Stimulated activated CD8-positive, alpha-beta memory T cell treated with anti-CD3 and anti-CD28 coated beads, Interleukin-7, amount 100 ng/mL, for 1 hour (primary cell): ENCODE measurements around the gene SLC6A5.

Experiments used
- DNase-seq, 2 donors: peaks; one replicate each; pipeline ENCODE4 v3.0.0-alpha.2; 2020; ENCODE audit warnings: low read depth in 2 of 2

SLC6A5 gene

DNA sequence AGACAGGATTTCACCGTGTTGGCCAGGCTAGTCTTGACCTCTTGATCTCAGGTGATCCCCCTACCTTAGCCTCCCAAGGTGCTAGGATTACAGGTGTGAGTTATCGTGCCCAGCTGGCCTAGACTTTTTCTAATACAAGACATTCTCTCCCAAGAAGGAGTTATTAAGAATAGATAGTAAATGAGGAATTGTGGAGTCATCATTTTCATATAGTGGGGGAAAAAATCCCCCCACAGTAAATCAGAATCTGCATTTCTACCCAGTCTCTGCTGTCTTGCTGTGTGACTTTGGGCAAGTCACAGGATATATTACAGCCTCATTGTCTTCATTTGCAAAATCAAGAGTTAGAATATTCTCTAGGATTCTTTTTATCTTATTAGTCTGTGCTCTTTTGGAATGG lies 21.6 kb downstream of the SLC6A5 start:
- no peak for DNase-seq

DNA sequence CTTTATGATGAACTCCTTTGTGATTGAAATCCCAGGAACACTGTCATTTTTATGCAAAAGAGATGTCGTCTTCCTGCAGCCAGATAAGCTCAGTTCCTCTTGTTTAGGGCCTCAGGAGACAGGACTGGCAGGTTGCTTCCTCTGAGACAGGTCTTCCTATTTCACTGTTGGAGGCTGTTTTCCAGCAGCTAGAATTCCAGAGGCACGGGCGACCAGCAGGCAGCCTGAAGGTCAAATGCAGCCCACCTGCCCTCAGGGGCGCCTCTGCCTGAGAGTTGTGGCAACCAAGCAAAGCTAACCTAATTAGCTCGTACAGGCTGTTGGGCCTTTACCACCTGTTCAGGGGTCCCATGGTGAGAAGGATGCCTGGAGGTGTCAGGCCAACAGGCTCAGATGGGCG lies 22.3 kb downstream of the SLC6A5 start:
- no peak for DNase-seq

DNA sequence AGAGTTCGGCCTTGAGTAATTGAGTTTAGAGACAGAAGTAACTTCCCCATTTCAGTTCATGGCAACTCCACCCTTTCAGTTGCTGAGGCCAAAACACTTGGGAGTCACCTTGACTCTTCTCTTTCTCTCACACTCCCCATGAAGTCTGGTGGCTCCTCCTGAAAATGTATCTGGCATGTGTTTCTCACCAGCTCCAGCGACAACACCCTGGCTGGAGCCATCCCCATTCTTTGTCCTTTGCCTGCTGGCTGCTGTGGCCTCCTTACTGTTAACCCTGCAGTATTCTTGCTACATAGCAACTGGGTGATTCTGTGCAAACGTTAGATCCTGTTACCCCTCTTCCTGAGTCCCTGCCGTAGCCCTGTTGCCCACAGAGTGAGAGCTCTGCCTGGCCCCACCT lies 23.8 kb downstream of the SLC6A5 start:
- no peak for DNase-seq

DNA sequence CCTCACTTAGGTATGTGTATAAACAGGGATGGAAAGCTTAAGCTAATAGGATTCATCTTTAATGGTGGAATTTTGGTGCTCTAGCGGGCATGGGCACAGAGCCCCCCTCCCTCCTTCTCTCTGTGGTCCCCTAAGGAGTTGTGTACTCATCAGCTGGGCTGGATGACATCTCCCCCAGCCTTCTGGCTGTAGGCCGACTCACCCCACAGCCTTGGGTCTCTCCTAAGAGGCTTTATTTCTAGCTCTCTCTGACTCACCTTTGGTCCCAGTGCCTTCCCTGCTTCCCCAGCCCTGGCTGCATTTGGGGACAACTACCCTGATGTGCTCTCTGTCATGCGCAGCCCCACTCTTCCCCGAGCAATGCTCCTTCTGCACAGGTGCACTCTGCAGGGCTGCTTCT lies 26.9 kb downstream of the SLC6A5 start:
- DNase-seq: no peak

DNA sequence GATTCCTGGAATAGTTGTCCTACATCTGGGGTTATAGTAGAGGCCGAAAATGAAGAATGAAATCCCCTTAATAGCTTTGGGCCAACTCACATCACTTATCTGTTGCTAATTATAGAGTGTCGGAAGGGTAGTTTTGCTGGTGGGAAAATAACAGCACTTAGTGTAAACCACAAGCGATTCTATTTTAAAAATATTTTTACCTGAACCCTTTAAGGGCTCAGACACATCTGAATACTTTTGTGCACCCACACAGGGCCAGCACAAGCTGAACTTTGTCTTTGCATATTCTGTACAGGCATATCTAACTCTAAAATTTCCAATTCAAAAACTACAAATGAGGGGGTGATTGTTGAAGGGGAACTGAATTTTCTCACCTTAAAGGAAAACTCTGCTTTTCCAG lies 27.6 kb downstream of the SLC6A5 start:
- no peak for DNase-seq

DNA sequence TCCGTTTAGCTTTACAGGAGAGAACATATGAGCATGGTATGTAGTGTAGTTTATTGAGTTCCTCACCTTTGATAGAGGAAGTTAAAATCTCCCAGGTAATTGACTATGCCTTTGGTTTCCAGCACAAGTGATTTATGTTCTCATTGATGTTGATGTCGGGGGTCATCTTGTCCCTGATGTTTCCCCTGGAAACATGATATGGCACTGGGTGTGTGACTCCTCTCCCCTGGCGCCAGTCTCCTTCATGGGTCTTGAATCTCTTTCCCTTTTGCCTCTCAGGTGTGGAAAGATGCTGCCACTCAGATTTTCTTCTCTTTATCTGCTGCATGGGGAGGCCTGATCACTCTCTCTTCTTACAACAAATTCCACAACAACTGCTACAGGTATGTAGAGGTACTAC lies 28.3 kb downstream of the SLC6A5 start:
- DNase-seq: no peak

DNA sequence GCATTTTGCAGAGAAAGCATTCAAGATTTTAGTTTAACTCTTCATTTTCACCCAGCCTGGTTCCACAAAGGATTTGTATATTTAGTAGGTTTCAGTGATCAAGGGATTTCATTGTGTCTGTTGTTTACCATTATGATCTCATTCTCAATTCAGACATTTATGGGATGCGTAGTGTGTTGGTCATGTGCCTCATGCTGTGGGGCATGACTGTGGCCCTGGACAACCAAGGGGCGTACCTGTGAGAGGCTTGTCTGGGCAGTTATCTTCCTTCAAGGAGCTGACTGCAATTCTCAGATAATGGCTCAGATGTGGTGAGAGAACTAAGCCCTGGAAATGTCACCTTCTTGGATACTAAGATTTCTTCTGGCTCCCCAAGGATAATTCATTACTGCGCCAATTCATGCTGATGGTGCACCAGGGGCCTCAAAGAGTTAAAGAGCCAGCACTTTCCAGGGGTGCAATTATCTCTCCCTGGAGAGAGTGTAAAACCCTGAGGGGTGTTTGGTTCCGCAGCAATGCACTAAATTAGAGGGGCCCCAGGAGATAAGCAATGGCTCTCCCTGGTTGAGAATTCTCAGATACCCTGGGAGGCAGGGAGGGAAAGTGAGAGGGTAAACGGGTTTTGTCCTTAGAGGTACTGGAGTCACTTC lies 32.2 kb downstream of the SLC6A5 start:
- DNase-seq: no peak

DNA sequence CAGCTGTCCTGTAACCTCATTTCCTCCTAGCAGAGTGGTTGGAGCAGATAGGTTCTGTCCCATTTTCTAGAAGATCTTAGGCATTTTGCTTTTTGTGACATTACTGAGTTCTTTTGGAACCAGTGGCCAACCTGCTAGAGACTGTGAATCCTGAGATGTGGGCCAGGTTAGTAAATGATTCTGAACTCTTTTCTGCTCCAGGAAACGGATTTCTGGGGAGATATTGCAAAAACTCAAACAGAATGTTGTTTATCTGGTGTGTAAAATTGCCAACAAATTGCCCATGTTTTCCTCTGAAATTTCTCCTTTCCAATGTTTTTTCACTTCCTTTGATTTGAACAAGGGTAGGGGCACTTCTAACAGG lies 32.7 kb downstream of the SLC6A5 start:
- no peak for DNase-seq

DNA sequence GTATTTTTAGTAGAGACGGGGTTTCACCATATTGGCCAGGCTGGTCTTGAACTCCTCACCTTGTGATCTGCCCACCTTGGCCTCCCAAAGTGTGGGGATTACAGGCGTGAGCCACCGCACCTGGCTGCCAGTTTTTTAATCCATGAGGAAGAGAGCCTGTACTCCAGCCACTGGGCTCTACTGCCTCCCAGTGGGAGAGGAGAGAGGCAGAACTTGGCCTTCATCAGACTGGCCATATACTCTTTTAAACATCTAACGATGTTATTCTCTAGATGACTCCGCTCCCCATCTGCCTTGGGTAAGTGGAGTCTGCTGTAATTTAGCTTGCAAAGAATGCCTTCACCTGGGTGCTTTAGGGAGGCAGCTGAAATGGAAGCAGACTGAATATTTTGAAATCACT lies 34.6 kb downstream of the SLC6A5 start:
- no peak for DNase-seq

DNA sequence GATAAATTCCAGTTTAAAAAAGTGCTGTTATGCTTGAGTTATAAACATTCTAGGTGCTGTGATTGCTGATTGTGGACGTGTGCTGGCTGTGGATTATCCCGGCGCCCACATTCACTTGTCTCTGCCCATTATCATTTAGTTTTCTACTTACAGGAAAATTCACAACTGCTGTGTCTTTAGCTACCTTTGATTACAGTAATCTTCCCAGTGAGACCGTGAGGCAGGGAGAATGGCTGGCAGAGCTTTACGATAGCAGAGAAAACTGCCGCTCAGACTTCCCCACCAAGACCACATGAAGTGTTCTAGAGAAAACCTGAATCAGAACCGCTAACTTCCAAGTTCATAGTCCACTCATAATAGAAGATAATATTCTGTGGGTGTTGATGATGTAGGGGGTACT lies 35.4 kb downstream of the SLC6A5 start:
- no peak for DNase-seq

DNA sequence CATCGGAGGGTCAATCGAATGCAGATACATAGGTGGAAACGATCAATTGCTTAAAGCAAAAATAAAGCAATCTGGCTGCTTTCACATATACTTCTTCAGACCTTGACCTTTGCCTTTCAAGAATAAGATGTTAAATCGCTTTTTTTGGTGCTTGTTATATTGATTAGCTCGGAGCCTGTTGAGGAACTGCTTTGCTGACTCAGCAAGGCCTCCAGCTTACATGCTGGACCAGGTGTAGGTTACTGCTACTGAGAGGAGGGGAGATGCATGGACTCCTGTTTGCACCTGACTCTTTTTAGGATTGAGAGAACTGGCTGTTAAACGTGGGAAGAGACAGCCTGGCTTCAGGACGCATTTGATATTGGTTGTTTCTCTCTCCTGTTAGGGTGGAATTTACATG lies 38.7 kb downstream of the SLC6A5 start:
- DNase-seq: no peak

DNA sequence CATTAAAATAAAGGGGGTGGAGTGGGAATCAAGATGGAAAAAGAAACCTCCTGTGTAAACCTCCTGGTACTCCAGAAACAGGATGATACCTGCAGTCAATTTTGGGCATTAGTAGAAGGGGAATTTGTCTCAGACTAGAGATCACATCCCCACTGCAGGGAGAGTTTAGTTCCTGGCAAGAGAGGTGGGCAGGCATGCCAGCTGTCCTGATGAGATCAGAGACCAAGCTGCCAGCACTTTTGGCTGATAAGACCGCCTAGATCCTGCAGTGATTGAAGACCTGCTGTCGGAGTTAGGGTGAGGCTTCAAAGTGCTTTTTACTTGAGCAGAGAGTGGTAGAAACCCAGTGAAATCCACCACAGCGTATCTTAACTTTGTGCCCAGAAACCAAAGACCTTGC lies 40.3 kb downstream of the SLC6A5 start:
- no peak for DNase-seq

DNA sequence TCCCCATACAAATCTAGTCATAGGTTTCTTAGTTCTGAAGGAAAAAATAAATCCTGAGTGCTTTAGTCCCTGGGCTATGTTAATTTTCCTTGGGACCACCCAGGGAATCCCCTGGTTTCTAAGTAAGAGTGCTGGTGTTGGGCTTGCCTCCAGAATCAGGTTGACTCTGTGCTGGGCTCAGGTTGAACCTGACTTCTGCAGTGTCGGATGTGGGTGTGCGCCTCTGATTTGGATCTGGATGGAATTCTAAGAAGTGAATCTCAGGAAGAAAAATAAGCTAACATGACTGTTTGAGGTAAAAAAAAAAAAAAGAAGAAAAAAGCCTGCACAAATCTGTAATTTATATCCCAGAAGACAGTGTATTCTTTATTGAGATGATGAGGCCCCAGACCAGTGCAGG lies 41.0 kb downstream of the SLC6A5 start:
- DNase-seq: no peak

DNA sequence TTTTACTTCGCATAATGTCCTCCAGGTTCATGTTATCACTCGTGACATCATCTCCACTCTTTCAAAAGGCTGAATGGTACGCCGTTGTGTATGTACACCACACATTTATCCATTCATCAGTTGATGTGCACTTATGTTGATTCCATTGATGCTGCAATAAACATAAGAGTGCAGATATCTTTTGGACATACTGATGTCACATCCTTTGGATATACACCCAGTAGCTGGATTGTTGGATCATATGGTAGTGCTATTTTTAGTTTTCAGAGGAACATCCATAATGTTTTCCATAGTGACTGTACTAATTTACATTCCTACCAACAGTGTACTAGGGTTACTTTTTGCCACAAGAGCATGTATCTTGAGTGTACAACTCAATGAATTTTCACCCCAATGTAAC lies 45.0 kb downstream of the SLC6A5 start:
- no peak for DNase-seq

DNA sequence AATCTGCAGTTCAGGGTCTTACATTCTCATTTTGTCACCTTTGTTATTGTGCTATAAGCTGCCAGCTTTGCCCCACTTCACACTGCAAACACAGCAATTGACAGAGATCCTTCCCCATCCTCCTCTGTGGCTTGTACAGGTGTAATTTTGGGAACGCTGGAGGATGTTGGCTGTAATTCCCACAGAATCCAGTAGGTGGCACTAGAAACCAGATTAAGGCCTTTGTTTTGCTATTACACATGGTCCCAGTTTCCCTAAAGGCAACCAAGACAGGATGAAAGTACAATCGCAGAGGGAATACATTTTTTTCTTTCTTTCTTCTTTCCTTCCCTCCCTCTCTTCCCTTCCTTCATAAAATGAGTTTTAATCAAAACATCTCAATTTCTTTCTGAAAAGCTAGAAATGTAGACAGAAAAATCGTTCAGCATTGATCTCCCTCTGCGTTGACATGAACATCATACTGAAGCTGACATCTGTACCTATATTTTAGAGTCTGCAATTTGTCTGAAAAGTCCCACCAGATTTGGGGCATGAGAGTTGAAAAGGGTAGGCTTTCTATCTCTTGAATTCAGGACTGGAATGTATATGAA lies 48.7 kb downstream of the SLC6A5 start:
- peak in 1 of 2 donors; percentile 23 for DNase-seq

DNA sequence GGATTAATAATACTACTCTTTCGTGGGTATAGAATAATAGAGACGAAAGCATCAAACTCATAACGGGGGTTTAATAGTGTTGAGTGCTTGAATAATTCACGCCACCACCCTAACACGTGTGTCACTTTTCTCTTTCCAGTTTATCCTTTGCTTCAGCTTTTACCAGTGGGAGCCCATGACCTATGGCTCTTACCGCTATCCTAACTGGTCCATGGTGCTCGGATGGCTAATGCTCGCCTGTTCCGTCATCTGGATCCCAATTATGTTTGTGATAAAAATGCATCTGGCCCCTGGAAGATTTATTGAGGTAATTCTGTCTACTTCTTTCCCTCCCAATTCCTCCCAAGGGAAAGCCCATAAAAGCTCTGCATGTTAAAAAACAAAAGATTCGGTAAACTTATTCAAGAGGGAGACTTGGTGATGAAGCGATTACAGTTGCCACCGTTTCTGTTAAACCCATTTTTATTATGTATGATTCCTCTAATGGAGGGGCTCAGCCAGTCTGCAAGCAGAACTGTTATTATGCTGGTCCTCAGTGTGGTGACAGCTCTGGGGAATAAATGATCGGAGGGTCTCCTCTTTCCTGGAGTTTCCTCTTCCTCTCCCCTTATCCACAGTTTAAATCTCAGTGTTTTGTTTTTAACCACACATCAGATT lies 52.9 kb downstream of the SLC6A5 start:
- no peak for DNase-seq

DNA sequence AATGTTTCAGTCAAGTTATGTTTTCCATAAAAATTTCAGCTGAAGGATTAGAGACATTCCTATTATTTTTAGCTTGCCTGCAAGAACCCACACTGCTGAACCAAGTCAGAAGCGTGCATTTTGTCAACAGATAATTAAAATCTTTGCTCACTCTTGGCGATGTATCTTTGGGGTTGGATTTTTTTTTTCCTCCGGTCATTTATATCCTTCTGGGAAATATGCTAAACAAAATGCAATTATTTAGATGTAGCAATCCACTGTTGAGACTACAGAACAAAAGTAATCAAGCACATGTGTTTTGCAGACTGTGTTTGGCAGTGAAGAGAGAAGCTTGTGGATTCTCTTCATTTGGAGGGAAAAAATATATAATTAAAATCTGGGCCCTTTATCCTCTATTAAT lies 54.6 kb downstream of the SLC6A5 start:
- DNase-seq: no peak

DNA sequence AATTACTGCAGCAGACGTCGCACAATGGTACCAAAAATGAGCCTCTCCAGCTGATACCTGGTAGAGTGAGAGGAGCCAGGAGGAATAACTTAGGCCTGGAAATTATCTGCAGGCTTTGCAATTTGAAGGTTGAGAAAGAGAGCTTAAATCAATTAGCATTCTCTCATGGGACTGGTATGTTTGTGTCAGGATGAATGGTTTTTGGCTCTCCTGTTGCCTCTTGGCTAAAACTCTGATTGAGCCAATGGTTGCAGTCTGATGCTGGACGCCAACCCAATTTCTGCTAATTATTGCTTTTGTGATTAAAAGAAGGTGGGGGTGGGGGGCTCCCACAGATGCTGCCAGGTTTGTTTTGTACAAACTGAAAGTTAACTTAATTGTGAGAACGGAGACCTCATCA lies 57.5 kb downstream of the SLC6A5 start:
- no peak for DNase-seq

DNA sequence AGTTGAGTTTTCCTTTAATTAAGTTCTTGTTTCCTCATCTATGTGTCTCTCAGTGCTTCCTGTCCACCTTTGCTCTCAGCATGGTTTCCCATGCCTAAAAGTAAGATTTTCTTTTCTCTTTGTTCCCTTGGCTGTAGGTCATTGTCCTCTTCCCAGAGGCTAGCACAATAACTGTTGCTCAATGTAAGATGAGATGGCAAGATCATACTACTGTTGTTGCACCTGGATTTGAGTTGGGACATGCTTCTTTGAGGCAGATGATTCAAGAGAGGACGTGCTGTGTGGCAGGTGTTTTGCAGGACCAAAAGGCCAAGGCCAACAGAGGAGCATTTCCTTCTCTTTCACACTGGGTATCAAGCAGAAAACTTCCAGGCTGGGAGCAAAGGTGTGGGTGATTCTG lies 58.7 kb downstream of the SLC6A5 start:
- DNase-seq: no peak

DNA sequence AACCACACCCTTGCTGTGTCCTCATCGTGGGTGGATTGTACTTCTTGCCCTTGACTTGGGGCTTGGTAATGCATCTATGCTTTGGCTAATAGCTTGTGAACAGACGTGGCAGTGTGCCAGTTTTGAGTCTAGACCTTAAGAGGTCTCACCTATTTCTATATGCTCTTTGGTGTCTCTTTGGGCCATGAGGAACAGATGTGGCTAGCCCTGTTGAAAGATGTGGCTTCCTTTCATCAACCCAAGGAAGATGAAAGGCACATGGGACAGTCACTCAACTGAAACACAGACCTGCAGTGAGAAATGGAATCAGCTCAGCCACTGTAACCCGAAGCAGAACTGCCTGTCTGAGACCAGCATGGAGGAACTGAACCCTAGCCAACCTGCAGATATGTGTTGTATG lies 62.0 kb downstream of the SLC6A5 start:
- DNase-seq: no peak

DNA sequence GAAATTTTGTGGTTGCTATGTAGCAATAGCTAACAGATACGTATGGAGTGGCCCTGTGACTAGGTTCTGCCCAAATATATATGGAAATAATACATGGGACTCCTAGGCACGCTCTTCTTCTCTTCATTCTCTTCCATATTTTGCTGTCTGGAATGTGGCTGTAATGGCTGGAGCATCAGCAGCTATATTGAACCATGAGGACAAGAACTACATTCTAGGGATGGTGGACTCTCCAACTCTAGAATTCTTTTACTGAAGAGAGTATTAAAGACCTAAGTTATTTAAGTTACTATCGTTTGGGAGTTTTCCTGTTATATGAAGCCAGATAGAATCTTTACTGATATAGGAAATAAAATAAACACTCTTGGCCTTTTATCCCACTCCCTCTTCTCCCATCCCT lies 62.4 kb downstream of the SLC6A5 start:
- no peak for DNase-seq

DNA sequence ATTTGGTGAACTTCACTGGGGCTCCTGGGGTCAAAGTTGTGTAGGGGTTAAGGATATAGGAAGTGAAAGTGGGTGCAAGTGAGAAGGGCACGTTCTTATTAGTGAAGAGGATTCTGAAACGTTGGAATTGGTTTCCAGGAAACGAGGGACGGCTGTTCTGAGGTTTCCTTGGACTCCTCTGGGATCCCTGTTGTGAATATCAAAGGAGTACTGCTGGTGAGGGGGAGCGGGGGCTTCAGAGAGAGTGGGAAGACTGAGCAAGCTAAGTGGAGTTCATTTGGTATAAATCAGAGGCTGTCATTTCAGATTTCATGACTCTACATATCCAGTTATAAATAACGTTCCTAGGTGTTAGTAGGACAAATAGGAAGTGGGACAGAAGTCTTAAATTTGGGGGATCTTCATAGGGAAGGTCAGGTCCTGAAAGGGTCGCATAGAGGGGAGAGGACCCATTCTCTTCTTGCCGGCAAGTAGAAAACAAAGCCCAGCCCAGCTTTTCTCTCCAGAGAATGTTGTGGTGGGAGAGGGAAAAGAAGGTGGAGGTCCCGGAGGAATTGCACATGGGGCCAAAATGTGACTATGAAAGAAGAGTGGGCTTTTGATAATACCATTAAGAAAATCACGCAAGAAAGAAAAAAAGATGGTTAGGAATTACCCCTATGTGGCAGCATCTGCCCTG lies 68.9 kb downstream of the SLC6A5 start:
- DNase-seq: no peak
